ENCODE measurements around the gene GLP2R.
A peak's percentile ranks its signal among the peaks of the same experiment; 100 is the strongest.

GLP2R gene

GRCh38 chr17:9929871-9930270 lies 104.1 kb downstream of the GLP2R start:
- Histone ChIP-seq H3K9me3 (no peaks in the 10 kb centered on the region), H3K4me1 (ENCODE audit: control insufficient read depth in 1 of 2, insufficient read depth in 1 of 2, low read depth in 1 of 2, low read length in 1 of 2) (peaks cover 20 to 21% of the 10 kb centered on the region in 2 experiments), H3K27me3 (no peaks in the 10 kb centered on the region), H3K27ac (peak overlapping the region; percentile 49), H3K4me3 (ENCODE audit: low read depth in 1 of 2, low read length in 1 of 2) (no peak overlapping the region), H3K36me3 (peaks cover 71% of the 10 kb centered on the region)
- TF ChIP-seq, protein P1, sequence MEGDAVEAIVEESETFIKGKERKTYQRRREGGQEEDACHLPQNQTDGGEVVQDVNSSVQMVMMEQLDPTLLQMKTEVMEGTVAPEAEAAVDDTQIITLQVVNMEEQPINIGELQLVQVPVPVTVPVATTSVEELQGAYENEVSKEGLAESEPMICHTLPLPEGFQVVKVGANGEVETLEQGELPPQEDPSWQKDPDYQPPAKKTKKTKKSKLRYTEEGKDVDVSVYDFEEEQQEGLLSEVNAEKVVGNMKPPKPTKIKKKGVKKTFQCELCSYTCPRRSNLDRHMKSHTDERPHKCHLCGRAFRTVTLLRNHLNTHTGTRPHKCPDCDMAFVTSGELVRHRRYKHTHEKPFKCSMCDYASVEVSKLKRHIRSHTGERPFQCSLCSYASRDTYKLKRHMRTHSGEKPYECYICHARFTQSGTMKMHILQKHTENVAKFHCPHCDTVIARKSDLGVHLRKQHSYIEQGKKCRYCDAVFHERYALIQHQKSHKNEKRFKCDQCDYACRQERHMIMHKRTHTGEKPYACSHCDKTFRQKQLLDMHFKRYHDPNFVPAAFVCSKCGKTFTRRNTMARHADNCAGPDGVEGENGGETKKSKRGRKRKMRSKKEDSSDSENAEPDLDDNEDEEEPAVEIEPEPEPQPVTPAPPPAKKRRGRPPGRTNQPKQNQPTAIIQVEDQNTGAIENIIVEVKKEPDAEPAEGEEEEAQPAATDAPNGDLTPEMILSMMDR (IDR thresholded peaks at IDR 0.05): no peak

GRCh38 chr17:9931144-9931741 lies 105.5 kb downstream of the GLP2R start:
- Histone ChIP-seq H3K9me3 (no peaks in the 10 kb centered on the region), H3K27me3 (no peaks in the 10 kb centered on the region), H3K4me1 (ENCODE audit: control insufficient read depth in 1 of 2, insufficient read depth in 1 of 2, low read depth in 1 of 2, low read length in 1 of 2) (peaks cover 20 to 21% of the 10 kb centered on the region in 2 experiments), H3K4me3 (ENCODE audit: low read depth in 1 of 2, low read length in 1 of 2) (no peak overlapping the region), H3K27ac (peak overlapping the region; percentile 49), H3K36me3 (peaks cover 71% of the 10 kb centered on the region)
- TF ChIP-seq, protein P1 (IDR thresholded peaks at IDR 0.05): no peak

DNA sequence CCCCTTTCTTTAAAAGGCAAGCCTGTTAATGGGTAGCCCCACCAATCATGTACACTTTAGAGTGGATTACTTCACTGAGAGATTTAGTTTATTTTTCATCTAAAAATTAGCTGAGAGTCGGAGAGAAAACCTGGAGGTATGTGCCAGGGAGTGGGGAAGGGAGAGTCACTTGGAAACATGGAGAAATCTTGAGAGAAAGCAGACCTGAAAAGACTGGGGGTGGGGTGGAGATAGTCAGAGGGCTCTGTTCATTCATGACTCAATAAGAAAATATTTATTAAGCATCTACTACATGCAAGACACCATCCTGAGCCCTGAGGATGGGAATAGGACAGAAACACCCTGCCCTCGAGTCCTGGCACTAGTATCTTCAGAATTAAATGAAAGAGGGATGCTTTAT lies 106.8 kb downstream of the GLP2R start:
- H3K4me1 ChIP-seq (ENCODE audit: control insufficient read depth in 1 of 2, insufficient read depth in 1 of 2, low read depth in 1 of 2, low read length in 1 of 2): peaks cover 20 to 21% of the 10 kb centered on the region in 2 experiments
- H3K36me3 ChIP-seq: peaks cover 76% of the 10 kb centered on the region

GRCh38 chr17:9934331-9934730 lies 108.6 kb downstream of the GLP2R start:
- Histone ChIP-seq H3K4me1 (ENCODE audit: control insufficient read depth in 1 of 2, insufficient read depth in 1 of 2, low read depth in 1 of 2, low read length in 1 of 2) (peaks cover 20 to 21% of the 10 kb centered on the region in 2 experiments), H3K4me3 (ENCODE audit: low read depth in 1 of 2, low read length in 1 of 2) (no peak overlapping the region), H3K27ac (no peak overlapping the region), H3K9me3 (no peaks in the 10 kb centered on the region), H3K27me3 (no peaks in the 10 kb centered on the region), H3K36me3 (peaks cover 85% of the 10 kb centered on the region)
- TF ChIP-seq, protein P1 (IDR thresholded peaks at IDR 0.05): no peak

More for the DNA sequence above, 106.8 kb downstream of the GLP2R start:
- TF ChIP-seq, protein P1 (IDR thresholded peaks at IDR 0.05): no peak
- no peak overlapping the region for H3K27ac ChIP-seq
- H3K4me3 ChIP-seq (ENCODE audit: low read depth in 1 of 2, low read length in 1 of 2): no peak overlapping the region
- H3K27me3 ChIP-seq: no peaks in the 10 kb centered on the region
- no peaks in the 10 kb centered on the region for H3K9me3 ChIP-seq

GRCh38 chr17:9935408-9935807 lies 109.7 kb downstream of the GLP2R start:
- Histone ChIP-seq H3K4me3 (ENCODE audit: low read depth in 1 of 2, low read length in 1 of 2) (no peak overlapping the region), H3K27me3 (no peaks in the 10 kb centered on the region), H3K4me1 (ENCODE audit: control insufficient read depth in 1 of 2, insufficient read depth in 1 of 2, low read depth in 1 of 2, low read length in 1 of 2) (peaks cover 13% of the 10 kb centered on the region in 2 experiments), H3K27ac (no peak overlapping the region), H3K9me3 (no peaks in the 10 kb centered on the region), H3K36me3 (peaks cover 96% of the 10 kb centered on the region)
- TF ChIP-seq, protein P1 (IDR thresholded peaks at IDR 0.05): no peak
